ENCODE results near the gene NDC80. TPM values are rescaled to one million over a fixed set of nuclear protein-coding genes. Genes with fewer than 3 reads are reported as not detected.
A peak's percentile ranks its signal among the peaks of the same experiment; 100 is the strongest.

Gene NDC80
- polyA plus RNA-seq, 1 donor (not counting 4 experiments of a cell fraction or from before 2014, with no cell fraction given): 11.5 TPM

DNA sequence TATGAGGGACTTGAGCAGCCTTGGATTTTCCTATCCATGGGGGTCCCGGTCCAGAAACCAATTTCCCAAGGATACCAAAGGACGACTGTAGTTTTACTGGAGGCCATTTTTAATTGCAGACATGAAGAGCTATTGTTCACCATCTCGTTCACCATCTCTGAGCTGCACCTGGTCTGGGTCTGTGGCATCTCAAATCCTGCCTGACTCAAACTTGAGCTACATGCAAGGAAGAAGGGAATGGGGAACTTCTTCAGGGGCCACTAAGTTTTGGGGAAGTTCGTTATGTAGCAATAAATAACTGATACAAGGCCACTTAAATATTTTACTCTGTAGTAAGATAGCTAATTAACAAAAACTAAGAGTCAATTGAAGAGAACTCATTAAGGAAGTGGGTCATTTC lies 82.1 kb downstream of the NDC80 start:
- no peak overlapping the region for H3K27ac ChIP-seq (ENCODE audit: control insufficient read depth, insufficient read depth, low read length)
- no peaks in the 10 kb centered on the region for H3K36me3 ChIP-seq (ENCODE audit: control insufficient read depth in 2 of 2, extremely low read depth in 1 of 2, insufficient read depth in 2 of 2, low read length in 2 of 2)
- H3K79me2 ChIP-seq (ENCODE audit: control insufficient read depth, insufficient read depth, low read length): peaks cover 27% of the 10 kb centered on the region
- dilution Hi-C loops (cut with MboI; ENCODE audit: extremely low pct_ligation_motif_present, low sequenced_read_pairs): no loop called here
- H3K9me3 ChIP-seq (ENCODE audit: control insufficient read depth, low read depth, low read length): no peaks in the 10 kb centered on the region
- no peak for DNase-seq (ENCODE audit: low read depth, low spot score)
- no peak for TF ChIP-seq EZH2 (IDR thresholded peaks at IDR 0.05; ENCODE audit: low read length)
- TF ChIP-seq, protein P1, sequence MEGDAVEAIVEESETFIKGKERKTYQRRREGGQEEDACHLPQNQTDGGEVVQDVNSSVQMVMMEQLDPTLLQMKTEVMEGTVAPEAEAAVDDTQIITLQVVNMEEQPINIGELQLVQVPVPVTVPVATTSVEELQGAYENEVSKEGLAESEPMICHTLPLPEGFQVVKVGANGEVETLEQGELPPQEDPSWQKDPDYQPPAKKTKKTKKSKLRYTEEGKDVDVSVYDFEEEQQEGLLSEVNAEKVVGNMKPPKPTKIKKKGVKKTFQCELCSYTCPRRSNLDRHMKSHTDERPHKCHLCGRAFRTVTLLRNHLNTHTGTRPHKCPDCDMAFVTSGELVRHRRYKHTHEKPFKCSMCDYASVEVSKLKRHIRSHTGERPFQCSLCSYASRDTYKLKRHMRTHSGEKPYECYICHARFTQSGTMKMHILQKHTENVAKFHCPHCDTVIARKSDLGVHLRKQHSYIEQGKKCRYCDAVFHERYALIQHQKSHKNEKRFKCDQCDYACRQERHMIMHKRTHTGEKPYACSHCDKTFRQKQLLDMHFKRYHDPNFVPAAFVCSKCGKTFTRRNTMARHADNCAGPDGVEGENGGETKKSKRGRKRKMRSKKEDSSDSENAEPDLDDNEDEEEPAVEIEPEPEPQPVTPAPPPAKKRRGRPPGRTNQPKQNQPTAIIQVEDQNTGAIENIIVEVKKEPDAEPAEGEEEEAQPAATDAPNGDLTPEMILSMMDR (optimal IDR thresholded peaks at IDR 0.05 in 1 of 3, IDR thresholded peaks at IDR 0.05 in 1 of 3, conservative IDR thresholded peaks at IDR 0.05 in 1 of 3; ENCODE audit: extremely low read depth in 1 of 3, insufficient read depth in 2 of 3, low read length in 3 of 3): no peak
- peaks cover 13% of the 10 kb centered on the region for H3K4me1 ChIP-seq (ENCODE audit: control insufficient read depth, extremely low read depth, insufficient read depth, low read length)
- H4K20me1 ChIP-seq (ENCODE audit: control insufficient read depth, extremely low read depth, insufficient read depth, low read length): peaks cover 3% of the 10 kb centered on the region
- FAIRE-seq: no peak
- no peak overlapping the region for H3K9ac ChIP-seq (ENCODE audit: control insufficient read depth, extremely low read depth, insufficient read depth, low read length)
- H3K9me1 ChIP-seq (ENCODE audit: control insufficient read depth, extremely low read depth, insufficient read depth, low read length): no peaks in the 10 kb centered on the region
- no peak overlapping the region for H3K4me3 ChIP-seq (ENCODE audit: control insufficient read depth in 2 of 3, extremely low read depth in 1 of 3, insufficient read depth in 2 of 3, low read depth in 1 of 3, low read length in 3 of 3)
- no peak overlapping the region for H2AFZ ChIP-seq (ENCODE audit: control insufficient read depth, low read length)
- H3K4me2 ChIP-seq (ENCODE audit: control insufficient read depth, extremely low read depth, insufficient read depth, low read depth, low read length): no peak overlapping the region
- no peaks in the 10 kb centered on the region for H3K27me3 ChIP-seq (ENCODE audit: control insufficient read depth, extremely low read depth, insufficient read depth, low read length)

DNA sequence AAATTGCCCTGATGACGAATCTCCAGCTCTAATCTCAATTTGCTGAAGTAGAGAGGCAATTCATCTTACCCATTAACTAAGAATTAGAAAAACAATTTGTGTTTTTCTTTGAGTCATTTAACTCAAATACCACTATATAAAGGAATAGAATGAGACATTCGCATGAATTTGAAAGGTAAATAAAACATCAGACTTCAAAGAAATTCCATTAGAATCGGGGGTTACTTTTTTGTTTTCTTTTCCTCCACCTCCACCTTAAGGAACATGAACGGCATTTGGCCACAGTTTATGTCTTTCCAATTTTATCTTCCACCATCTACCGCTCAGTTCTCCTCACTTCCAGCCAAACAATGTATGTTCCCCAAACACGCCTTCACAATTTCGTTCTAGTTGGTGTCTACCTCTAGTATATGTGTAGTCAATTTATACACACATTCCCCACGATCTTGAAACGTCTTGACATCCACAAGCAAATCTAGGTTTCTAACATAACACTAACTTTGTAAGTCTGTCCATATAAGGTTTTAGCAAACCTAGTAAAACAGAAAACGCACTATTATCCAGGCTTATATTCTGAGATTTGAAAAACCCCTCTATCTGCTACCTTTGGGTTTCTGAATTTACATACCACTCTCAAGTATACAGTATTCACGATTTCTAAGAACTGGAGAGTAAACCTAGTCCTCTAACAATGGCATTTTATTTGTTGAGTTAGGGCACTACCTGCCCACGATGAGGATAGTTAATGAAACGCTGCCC lies 83.0 kb downstream of the NDC80 start:
- dilution Hi-C loops (cut with MboI; ENCODE audit: extremely low pct_ligation_motif_present, low sequenced_read_pairs): no loop called here
- no peaks in the 10 kb centered on the region for H3K9me1 ChIP-seq (ENCODE audit: control insufficient read depth, extremely low read depth, insufficient read depth, low read length)
- peak overlapping the region; percentile 89 for H2AFZ ChIP-seq (ENCODE audit: control insufficient read depth, low read length)
- peaks cover 16% of the 10 kb centered on the region for H3K4me1 ChIP-seq (ENCODE audit: control insufficient read depth, extremely low read depth, insufficient read depth, low read length)
- no peak for TF ChIP-seq EZH2 (IDR thresholded peaks at IDR 0.05; ENCODE audit: low read length)
- TF ChIP-seq, protein P1 (optimal IDR thresholded peaks at IDR 0.05 in 1 of 3, IDR thresholded peaks at IDR 0.05 in 1 of 3, conservative IDR thresholded peaks at IDR 0.05 in 1 of 3; ENCODE audit: extremely low read depth in 1 of 3, insufficient read depth in 2 of 3, low read length in 3 of 3): no peak
- peaks cover 3% of the 10 kb centered on the region for H4K20me1 ChIP-seq (ENCODE audit: control insufficient read depth, extremely low read depth, insufficient read depth, low read length)
- DNase-seq (ENCODE audit: low read depth, low spot score) (no peak), FAIRE-seq (no peak)
- peaks cover 35% of the 10 kb centered on the region for H3K79me2 ChIP-seq (ENCODE audit: control insufficient read depth, insufficient read depth, low read length)
- peak overlapping the region; percentile 92 for H3K9ac ChIP-seq (ENCODE audit: control insufficient read depth, extremely low read depth, insufficient read depth, low read length)
- peak overlapping the region; percentile 83 for H3K27ac ChIP-seq (ENCODE audit: control insufficient read depth, insufficient read depth, low read length)
- H3K4me3 ChIP-seq (ENCODE audit: control insufficient read depth in 2 of 3, extremely low read depth in 1 of 3, insufficient read depth in 2 of 3, low read depth in 1 of 3, low read length in 3 of 3): peak overlapping the region; percentile 76 to 93 (median 92)
- H3K36me3 ChIP-seq (ENCODE audit: control insufficient read depth in 2 of 2, extremely low read depth in 1 of 2, insufficient read depth in 2 of 2, low read length in 2 of 2): no peaks in the 10 kb centered on the region
- H3K9me3 ChIP-seq (ENCODE audit: control insufficient read depth, low read depth, low read length): no peaks in the 10 kb centered on the region
- H3K27me3 ChIP-seq (ENCODE audit: control insufficient read depth, extremely low read depth, insufficient read depth, low read length): no peaks in the 10 kb centered on the region
- H3K4me2 ChIP-seq (ENCODE audit: control insufficient read depth, extremely low read depth, insufficient read depth, low read depth, low read length): peak overlapping the region; percentile 96

Measured in keratinocyte (primary cell).